ENCODE data around the gene UST. TPM values are rescaled to one million over a fixed set of nuclear protein-coding genes. Genes with fewer than 3 reads are reported as not detected.

The UST gene
- total RNA-seq, 2 experiments from 2014 or later = 1.9 to 3.7 TPM

- intact Hi-C loops (cut with DNase I, micrococcal nuclease) = loop anchor here in 1 of 2 experiments (2.0 kb wide), 1 partner anchor 229 kb away; no protein-coding TSS in a partner anchor
- CTCF ChIA-PET = interaction anchor here (1.0 to 1.8 kb wide), 6 partner anchors 9 to 432 kb away, joined by 3 to 13 read pairs (median 4); no protein-coding TSS in a partner anchor
These were observed 338.7 kb downstream of the UST start for GRCh38 chr6:149085557-149085938.

GRCh38 chr6:149086363-149086762 is 339.5 kb downstream of the UST start:
- H3K27ac ChIP-seq (ENCODE audit: low read depth in 1 of 2, low read length in 2 of 2) = no peak overlapping the region
- no peaks in the 10 kb centered on the region for H3K9me3 Mint-ChIP-seq
- no peak for TF ChIP-seq CTCF (IDR thresholded peaks at IDR 0.05)
- H3K4me1 Mint-ChIP-seq (ENCODE audit: low read depth) = peaks cover 36% of the 10 kb centered on the region
- POLR2A ChIA-PET = no interaction called here
- intact Hi-C loops (cut with DNase I, micrococcal nuclease) = no loop called here
- H3K27me3 Mint-ChIP-seq = no peaks in the 10 kb centered on the region
- no peaks in the 10 kb centered on the region for H3K36me3 Mint-ChIP-seq (ENCODE audit: low read depth)
- H3K9me3 ChIP-seq (ENCODE audit: control insufficient read depth in 1 of 2, insufficient read depth in 1 of 2, low read length in 2 of 2) = no peaks in the 10 kb centered on the region
- CTCF ChIA-PET = no interaction called here
- H3K27me3 ChIP-seq (ENCODE audit: control insufficient read depth in 1 of 2, insufficient read depth in 2 of 2, low read length in 2 of 2) = no peaks in the 10 kb centered on the region
- H3K4me3 Mint-ChIP-seq = no peak overlapping the region
- DNase-seq (no peak), ATAC-seq (ENCODE audit: poor library complexity) (no peak)
- H3K4me1 ChIP-seq (ENCODE audit: insufficient read depth, low read length) = peaks cover 20% of the 10 kb centered on the region
- no peak overlapping the region for H3K27ac Mint-ChIP-seq
- no peak overlapping the region for H3K4me3 ChIP-seq (ENCODE audit: low read length)
- H3K36me3 ChIP-seq (ENCODE audit: insufficient read depth, low read length) = no peaks in the 10 kb centered on the region

More at GRCh38 chr6:149085557-149085938, 338.7 kb downstream of the UST start:
- Mint-ChIP-seq H3K27me3 (no peaks in the 10 kb centered on the region), H3K4me3 (no peak overlapping the region), H3K27ac (no peak overlapping the region), H3K9me3 (no peaks in the 10 kb centered on the region), H3K4me1 (ENCODE audit: low read depth) (peaks cover 36% of the 10 kb centered on the region), H3K36me3 (ENCODE audit: low read depth) (no peaks in the 10 kb centered on the region)
- peaks cover 15% of the 10 kb centered on the region for H3K4me1 ChIP-seq (ENCODE audit: insufficient read depth, low read length)
- POLR2A ChIA-PET = no interaction called here
- ATAC-seq (ENCODE audit: poor library complexity) (no peak), DNase-seq (no peak)
- no peak for TF ChIP-seq CTCF (IDR thresholded peaks at IDR 0.05)
- no peaks in the 10 kb centered on the region for H3K36me3 ChIP-seq (ENCODE audit: insufficient read depth, low read length)
- no peak overlapping the region for H3K4me3 ChIP-seq (ENCODE audit: low read length)
- no peak overlapping the region for H3K27ac ChIP-seq (ENCODE audit: low read depth in 1 of 2, low read length in 2 of 2)
- H3K9me3 ChIP-seq (ENCODE audit: control insufficient read depth in 1 of 2, insufficient read depth in 1 of 2, low read length in 2 of 2) = no peaks in the 10 kb centered on the region
- H3K27me3 ChIP-seq (ENCODE audit: control insufficient read depth in 1 of 2, insufficient read depth in 2 of 2, low read length in 2 of 2) = no peaks in the 10 kb centered on the region

- H3K27ac Mint-ChIP-seq = no peak overlapping the region
- POLR2A ChIA-PET = interaction anchor here (1.1 kb wide), 1 partner anchor 52 kb away, joined by 3 read pairs; no protein-coding TSS in a partner anchor
- intact Hi-C loops (cut with DNase I, micrococcal nuclease) = no loop called here
These were observed 341.1 kb downstream of the UST start for GRCh38 chr6:149087898-149088297.

More at GRCh38 chr6:149087898-149088297, 341.1 kb downstream of the UST start:
- no peaks in the 10 kb centered on the region for H3K27me3 ChIP-seq (ENCODE audit: control insufficient read depth in 1 of 2, insufficient read depth in 2 of 2, low read length in 2 of 2)
- H3K9me3 Mint-ChIP-seq = no peaks in the 10 kb centered on the region
- H3K27me3 Mint-ChIP-seq = no peaks in the 10 kb centered on the region
- no peaks in the 10 kb centered on the region for H3K36me3 ChIP-seq (ENCODE audit: insufficient read depth, low read length)
- ATAC-seq (ENCODE audit: poor library complexity) (no peak), DNase-seq (no peak)
- H3K4me3 Mint-ChIP-seq = no peak overlapping the region
- no peaks in the 10 kb centered on the region for H3K36me3 Mint-ChIP-seq (ENCODE audit: low read depth)
- no peak for TF ChIP-seq CTCF (IDR thresholded peaks at IDR 0.05)
- H3K4me1 ChIP-seq (ENCODE audit: insufficient read depth, low read length) = peaks cover 24% of the 10 kb centered on the region
- CTCF ChIA-PET = interaction anchor here (1.3 kb wide), 1 partner anchor 110 kb away, joined by 4 read pairs; no protein-coding TSS in a partner anchor
- H3K9me3 ChIP-seq (ENCODE audit: control insufficient read depth in 1 of 2, insufficient read depth in 1 of 2, low read length in 2 of 2) = no peaks in the 10 kb centered on the region
- no peak overlapping the region for H3K4me3 ChIP-seq (ENCODE audit: low read length)
- H3K27ac ChIP-seq (ENCODE audit: low read depth in 1 of 2, low read length in 2 of 2) = no peak overlapping the region
- H3K4me1 Mint-ChIP-seq (ENCODE audit: low read depth) = peaks cover 26% of the 10 kb centered on the region

All from CD4-positive, alpha-beta T cell (primary cell).